GM12801 (cell line): Measurements from ENCODE around the gene CAND2.

Experiments used
- TF ChIP-seq, protein P1 (sequence below): IDR thresholded peaks from one replicate; pipeline ENCODE4 v1.5.1; 2011; ENCODE audit warnings: control low read depth; ENCODE audit not compliant: insufficient read length; ENCODE audit errors: extremely low read depth

The CAND2 gene

DNA sequence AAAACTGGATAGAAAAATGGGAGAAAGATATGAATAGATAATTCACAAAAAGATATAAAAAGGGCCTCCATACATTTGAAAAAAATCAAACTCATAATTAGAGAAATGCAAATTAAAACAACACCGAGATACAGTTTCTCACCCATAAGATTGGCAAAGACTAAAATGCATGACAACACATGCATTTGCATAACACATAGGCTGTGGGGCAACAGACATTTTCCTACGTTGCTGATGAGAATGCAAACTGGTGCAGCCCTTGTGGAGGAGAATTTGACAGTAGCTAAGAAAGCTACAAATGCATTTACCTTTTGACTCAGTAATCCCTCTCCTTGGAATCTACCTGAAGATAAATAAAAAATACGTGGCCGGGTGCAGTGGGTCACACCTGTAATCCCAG is 11.4 kb upstream of the CAND2 start:
- TF ChIP-seq, protein P1, sequence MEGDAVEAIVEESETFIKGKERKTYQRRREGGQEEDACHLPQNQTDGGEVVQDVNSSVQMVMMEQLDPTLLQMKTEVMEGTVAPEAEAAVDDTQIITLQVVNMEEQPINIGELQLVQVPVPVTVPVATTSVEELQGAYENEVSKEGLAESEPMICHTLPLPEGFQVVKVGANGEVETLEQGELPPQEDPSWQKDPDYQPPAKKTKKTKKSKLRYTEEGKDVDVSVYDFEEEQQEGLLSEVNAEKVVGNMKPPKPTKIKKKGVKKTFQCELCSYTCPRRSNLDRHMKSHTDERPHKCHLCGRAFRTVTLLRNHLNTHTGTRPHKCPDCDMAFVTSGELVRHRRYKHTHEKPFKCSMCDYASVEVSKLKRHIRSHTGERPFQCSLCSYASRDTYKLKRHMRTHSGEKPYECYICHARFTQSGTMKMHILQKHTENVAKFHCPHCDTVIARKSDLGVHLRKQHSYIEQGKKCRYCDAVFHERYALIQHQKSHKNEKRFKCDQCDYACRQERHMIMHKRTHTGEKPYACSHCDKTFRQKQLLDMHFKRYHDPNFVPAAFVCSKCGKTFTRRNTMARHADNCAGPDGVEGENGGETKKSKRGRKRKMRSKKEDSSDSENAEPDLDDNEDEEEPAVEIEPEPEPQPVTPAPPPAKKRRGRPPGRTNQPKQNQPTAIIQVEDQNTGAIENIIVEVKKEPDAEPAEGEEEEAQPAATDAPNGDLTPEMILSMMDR: no peak

DNA sequence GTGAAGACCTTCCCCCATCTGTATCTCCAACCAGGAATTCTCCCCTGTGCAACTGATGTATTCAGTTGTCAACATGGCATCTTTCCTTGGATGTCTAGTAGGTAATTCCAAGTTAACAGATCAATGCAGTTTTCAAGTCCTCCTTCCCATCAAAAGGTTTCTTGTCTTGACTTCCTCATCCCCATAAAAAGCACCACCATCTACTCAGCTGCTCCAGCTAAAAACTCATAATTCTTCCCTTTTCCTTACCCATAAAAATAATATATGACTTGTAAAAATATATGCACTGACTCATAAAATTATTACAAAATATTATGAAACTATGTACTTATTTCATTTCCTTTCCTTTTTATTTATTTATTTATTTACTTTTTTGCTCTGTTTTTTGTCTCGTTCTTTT is 5.0 kb upstream of the CAND2 start:
- TF ChIP-seq, protein P1: no peak

DNA sequence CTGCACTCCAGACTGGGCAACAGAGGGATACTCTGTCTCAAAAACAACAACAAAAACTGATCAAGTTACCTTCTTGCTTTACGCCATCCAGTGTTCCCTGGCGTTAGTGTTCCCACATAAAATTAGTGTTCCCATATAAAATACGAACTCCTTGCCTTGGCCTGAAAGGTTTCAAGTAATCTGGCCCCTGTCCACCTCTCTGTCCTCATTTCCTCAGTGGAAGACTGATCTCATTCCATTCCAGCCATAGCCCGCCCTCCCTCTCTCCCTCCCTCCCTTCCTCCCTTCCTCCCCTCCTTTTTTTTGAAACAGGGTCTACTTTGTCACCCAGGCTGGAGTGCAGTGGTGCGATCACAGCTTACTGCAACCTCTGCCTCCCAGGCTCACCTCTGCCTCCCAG is 2.8 kb upstream of the CAND2 start:
- TF ChIP-seq, protein P1: no peak

DNA sequence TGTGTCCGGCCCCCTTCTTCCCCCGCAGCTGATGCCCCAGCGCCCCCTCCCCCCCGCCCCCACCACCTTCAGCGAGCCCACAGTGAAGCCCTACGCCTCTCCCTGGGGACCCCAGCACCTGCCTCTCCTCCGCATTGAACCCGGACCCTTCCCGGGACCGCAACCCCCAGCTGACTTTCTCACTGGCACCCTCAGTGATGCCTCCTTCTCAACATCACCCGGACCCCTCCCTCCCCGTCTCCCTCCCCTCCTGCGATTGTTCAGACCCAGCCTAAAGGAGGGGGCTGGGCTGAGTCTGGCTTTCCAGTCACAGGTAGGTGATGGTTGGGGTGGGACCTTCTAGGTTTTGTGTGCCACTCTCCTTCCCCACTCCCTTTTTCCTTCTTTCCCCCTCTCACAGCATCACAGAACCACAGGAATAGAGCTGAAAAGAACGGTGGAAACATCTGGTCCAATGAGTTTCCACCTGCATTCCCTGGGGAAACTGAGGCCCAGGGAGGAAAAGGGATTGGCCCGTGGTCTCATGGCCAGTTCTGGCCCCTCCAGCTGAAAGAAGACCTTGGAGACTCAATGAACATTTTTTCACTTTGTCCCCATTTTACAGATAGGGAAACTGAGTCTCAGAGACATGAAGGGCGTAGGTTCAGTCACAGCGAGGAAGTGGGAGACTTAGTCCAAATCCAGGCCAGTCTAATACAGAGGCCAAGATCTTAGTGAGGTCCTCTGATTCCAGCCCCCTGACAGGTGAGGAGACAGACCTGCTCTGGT is 828 bp downstream of the CAND2 start:
- TF ChIP-seq, protein P1: no peak

DNA sequence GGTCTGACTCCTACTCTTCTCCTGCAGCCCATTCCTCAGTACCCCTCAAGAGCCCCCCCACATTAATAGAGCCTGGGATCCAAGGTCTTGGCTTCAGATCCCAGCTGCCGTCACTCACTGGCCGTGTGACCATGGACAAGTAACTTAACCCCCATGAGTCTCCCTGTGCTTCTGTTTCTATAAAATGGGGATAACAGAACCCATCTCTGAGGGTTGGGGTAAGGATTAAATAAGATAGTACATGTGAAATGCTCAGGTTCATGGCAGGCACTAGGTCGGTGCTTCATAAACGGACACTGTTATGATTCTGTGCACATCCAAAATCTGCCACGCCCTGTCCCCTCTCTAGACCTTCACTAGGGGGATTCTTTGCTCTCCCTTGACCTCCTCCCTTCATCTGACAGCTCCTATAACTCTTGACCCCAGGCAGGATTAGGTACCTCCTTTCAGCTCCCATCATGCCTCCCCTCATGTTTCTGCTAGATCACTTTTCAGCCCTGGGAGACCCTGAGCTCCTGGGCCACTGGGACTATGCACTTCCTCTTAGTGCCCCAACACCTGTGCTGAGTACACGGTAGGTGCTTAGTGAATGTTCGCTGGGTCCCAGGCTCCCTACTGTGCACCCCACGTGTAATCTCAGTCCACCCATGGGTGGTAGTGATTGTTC is 1.5 kb downstream of the CAND2 start:
- TF ChIP-seq, protein P1: no peak

DNA sequence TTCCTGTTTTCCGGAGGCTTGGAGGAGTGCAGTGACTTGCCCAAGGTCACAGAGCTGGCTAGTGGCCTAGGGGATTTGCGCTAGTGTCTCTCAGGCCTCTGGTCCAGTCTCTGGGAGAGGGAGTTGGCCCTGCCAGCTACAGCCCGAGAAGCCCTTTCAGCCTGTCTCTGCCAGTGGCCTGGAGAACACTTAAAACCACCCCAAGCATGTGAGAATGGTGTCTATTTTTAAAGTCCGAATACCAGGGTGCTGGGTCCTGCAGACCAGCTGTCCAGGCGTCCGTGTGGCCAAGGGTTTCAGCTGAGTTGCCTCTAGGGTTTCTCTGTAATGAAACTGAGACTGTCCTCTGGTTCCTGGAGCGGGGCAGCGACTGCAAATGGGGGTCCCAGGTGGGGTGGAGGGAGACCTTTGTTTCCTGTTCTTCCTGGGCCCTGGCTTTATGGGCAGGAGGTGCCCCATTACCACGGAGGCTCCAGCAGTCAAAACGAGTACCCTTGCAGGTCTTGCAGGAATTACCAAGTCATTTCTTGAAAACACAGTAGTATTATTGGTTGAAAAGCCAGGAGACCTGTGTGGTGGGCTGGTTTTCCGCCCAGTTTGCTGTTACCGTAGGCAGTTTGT is 2.2 kb downstream of the CAND2 start:
- TF ChIP-seq, protein P1: no peak
